ENCODE data around the gene KLF2.

KLF2 gene

GRCh38 chr19:16361926-16362325 is 37.3 kb downstream of the KLF2 start:
- TF ChIP-seq GATA3 (IDR thresholded peaks at IDR 0.05; ENCODE audit: low read depth, low read length): no peak
- TF ChIP-seq GATA2 (IDR thresholded peaks at IDR 0.05; ENCODE audit: low read depth, low read length): no peak

GRCh38 chr19:16363133-16363851 is 38.7 kb downstream of the KLF2 start:
- TF ChIP-seq GATA2 (IDR thresholded peaks at IDR 0.05; ENCODE audit: low read depth, low read length) (no peak), GATA3 (IDR thresholded peaks at IDR 0.05; ENCODE audit: low read depth, low read length) (no peak)

GRCh38 chr19:16363852-16364230 is 39.2 kb downstream of the KLF2 start:
- TF ChIP-seq GATA3 (IDR thresholded peaks at IDR 0.05; ENCODE audit: low read depth, low read length): no peak
- TF ChIP-seq GATA2 (IDR thresholded peaks at IDR 0.05; ENCODE audit: low read depth, low read length): no peak

GRCh38 chr19:16364231-16364865 is 39.7 kb downstream of the KLF2 start:
- TF ChIP-seq GATA2 (IDR thresholded peaks at IDR 0.05; ENCODE audit: low read depth, low read length): no peak
- TF ChIP-seq GATA3 (IDR thresholded peaks at IDR 0.05; ENCODE audit: low read depth, low read length): no peak

GRCh38 chr19:16365300-16365996 is 40.8 kb downstream of the KLF2 start:
- TF ChIP-seq GATA3 (IDR thresholded peaks at IDR 0.05; ENCODE audit: low read depth, low read length) (no peak), GATA2 (IDR thresholded peaks at IDR 0.05; ENCODE audit: low read depth, low read length) (no peak)

- TF ChIP-seq GATA3 (IDR thresholded peaks at IDR 0.05; ENCODE audit: low read depth, low read length): no peak
- no peak for TF ChIP-seq GATA2 (IDR thresholded peaks at IDR 0.05; ENCODE audit: low read depth, low read length)
Measured at GRCh38 chr19:16366056-16366432, 41.4 kb downstream of the KLF2 start.

GRCh38 chr19:16366433-16367260 is 42.0 kb downstream of the KLF2 start:
- TF ChIP-seq GATA2 (IDR thresholded peaks at IDR 0.05; ENCODE audit: low read depth, low read length): no peak
- no peak for TF ChIP-seq GATA3 (IDR thresholded peaks at IDR 0.05; ENCODE audit: low read depth, low read length)

- no peak for TF ChIP-seq GATA3 (IDR thresholded peaks at IDR 0.05; ENCODE audit: low read depth, low read length)
- TF ChIP-seq GATA2 (IDR thresholded peaks at IDR 0.05; ENCODE audit: low read depth, low read length): no peak
Measured at GRCh38 chr19:16367261-16367683, 42.6 kb downstream of the KLF2 start.

GRCh38 chr19:16368385-16369305 is 44.0 kb downstream of the KLF2 start:
- no peak for TF ChIP-seq GATA3 (IDR thresholded peaks at IDR 0.05; ENCODE audit: low read depth, low read length)
- peak; percentile 82 for TF ChIP-seq GATA2 (IDR thresholded peaks at IDR 0.05; ENCODE audit: low read depth, low read length)

- no peak for TF ChIP-seq GATA3 (IDR thresholded peaks at IDR 0.05; ENCODE audit: low read depth, low read length)
Measured at GRCh38 chr19:16369306-16369663, 44.7 kb downstream of the KLF2 start.

- TF ChIP-seq GATA3 (IDR thresholded peaks at IDR 0.05; ENCODE audit: low read depth, low read length) (no peak), GATA2 (IDR thresholded peaks at IDR 0.05; ENCODE audit: low read depth, low read length) (no peak)
Measured at GRCh38 chr19:16369664-16370576, 45.3 kb downstream of the KLF2 start.

GRCh38 chr19:16370641-16371391 is 46.2 kb downstream of the KLF2 start:
- TF ChIP-seq GATA2 (IDR thresholded peaks at IDR 0.05; ENCODE audit: low read depth, low read length) (no peak), GATA3 (IDR thresholded peaks at IDR 0.05; ENCODE audit: low read depth, low read length) (no peak)
